ENCODE results near the gene FAM117B.

- TF ChIP-seq CTCF (IDR thresholded peaks at IDR 0.05), result no peak
- TF ChIP-seq POLR2A (IDR thresholded peaks at IDR 0.05), result no peak
Measured at GRCh38 chr2:202797944-202798343, 163.2 kb downstream of the FAM117B start.

All from uterus (tissue), 2 donors.